Effector CD8-positive, alpha-beta T cell (primary cell): ENCODE measurements around the gene CRKL.

Source experiments
- DNase-seq: peaks from one replicate; lab custom pipeline; 2025; lab: John Stamatoyannopoulos, UW

Gene CRKL

DNA sequence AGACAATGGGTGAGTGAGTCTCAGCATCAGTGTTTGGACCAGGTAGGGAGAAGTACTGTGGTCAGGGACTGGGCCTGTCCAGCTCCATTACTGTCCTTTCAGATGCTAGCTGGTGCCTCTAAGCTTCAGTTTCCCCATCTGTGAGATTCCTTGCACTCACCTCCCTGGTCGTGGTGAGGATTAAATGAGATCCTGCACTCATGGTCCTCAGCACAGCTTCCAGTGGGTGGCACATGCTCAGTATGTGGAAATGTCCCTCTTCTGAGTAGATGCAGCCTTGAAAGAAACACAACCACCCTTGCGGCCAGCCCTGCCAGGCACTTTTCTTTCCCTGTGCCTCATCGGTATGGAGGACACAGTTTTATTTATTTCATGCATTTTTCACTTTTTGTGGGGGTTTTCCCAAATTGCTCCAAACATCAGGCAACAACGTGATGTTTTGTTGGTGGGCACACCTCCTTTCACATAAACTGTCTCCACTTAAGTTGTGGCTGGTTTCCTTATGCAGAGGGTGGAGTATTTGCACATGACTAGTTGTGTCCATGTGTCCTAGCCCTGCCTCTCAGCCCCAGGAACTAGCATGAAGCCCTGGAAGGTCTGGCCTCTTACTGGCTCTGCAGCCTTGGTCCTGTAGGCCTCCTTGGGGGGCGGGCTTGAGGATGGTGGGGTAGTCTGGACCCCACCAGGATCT, 66.0 kb downstream of the CRKL start:
- no peak for DNase-seq

GRCh38 chr22:20985720-20986119, 68.5 kb downstream of the CRKL start:
- no peak for DNase-seq

DNA sequence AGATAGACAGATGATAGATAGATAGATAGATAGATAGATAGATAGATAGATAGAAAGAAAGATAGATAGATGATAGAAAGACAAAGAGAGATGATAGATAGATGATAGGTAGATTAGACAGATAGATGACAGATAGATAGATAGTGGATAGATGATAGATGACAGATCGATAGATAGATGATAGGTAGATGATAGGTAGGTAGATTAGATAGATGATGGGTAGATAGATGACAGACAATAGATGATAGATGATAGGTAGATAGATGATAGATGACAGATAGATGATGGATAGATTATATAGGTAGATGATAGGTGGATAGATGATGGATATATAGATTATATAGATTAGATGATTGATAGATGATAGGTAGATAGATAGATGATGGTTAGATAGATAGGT, 69.2 kb downstream of the CRKL start:
- DNase-seq: no peak

DNA sequence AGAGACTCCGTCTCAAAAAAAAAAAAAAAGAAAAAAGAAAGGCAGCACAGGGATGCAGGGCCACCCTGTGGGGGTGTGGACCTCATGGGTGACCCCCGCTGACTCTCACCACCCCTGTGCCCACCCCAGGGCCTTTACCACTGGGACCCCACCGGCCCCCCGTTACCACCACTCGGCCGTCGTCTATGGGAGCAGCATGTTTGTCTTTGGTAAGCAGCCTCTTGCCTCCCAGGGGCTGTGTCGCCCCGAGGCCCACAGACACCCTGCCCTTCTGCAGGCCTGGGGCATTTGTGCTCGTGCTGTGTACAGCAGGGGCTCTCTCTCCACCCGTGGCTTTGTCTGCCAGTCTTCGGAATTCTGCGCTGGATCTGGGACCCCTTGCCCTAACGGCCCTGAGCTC, 70.2 kb downstream of the CRKL start:
- DNase-seq: no peak

DNA sequence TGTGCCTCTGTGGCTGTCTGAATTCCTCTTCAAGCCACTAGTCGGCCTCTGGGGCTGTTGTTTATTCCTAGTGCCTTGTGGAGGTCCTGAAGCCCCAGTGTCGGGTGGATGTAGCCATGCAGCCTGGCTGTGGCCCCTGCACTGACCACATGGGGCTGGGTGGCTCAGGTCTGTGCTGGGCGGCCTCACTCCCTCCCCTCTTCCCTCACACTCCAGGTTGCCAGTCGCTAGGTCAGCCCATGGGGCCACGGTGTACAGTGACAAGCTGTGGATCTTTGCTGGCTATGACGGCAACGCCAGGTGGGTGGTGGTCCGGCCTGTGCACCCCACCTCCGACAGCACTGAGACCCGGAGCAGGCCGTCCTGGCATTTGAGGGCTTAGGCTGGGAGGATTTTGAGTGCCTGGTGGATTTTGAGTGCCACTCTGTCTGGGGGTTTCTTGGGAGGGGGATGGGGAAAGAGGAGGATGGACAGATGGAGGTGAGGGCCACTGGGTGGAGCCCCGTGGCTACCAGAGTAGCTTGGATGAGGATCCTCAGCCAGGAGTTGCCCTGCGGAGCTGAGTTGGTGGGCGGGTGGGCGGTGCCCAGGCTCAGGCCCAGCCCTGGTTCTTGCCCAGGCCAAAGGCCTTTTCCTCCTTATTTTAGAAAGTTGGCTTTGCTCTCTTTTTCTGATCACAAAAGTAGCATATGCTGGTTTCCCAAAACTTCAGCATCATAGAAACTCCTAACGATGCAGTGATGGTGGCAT, 71.5 kb downstream of the CRKL start:
- no peak for DNase-seq

GRCh38 chr22:20989323-20990138, 72.3 kb downstream of the CRKL start:
- no peak for DNase-seq

- DNase-seq: no peak
These were observed 73.3 kb downstream of the CRKL start for GRCh38 chr22:20990184-20991180.

DNA sequence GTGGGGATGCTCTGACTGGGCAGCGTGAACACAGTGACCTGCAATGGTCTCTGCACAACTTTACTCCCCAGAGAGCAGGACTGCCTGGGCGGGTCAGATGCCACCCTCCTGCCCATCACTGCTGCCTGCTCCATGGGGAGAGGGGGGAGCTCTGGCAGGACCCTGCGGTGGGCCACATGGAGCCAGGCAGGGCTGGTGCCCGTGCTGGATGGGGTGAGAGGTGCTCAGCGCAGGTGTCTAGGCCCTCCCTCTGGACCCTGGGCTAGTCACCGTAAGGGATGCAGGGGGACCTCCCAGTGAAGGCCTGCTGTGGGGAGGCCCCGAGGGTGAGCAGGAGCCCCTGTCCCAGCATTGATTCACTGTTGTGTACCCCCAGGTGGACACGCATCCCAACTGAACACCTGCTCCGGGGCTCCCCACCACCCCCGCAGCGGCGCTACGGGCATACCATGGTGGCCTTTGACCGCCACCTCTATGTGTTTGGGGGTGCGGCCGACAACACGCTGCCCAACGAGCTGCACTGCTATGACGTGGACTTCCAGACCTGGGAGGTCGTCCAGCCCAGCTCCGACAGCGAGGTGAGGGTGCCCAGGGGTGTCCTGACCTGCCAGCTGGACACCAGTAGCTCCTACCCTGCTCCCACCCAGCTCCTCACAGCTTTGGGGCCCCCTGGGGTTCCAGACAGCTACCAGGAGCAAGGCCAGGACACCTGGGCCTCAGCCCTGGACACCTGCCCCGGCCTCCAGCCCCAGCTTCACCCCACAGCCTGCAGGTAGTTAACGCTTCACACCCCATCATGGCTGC, 74.2 kb downstream of the CRKL start:
- no peak for DNase-seq

DNA sequence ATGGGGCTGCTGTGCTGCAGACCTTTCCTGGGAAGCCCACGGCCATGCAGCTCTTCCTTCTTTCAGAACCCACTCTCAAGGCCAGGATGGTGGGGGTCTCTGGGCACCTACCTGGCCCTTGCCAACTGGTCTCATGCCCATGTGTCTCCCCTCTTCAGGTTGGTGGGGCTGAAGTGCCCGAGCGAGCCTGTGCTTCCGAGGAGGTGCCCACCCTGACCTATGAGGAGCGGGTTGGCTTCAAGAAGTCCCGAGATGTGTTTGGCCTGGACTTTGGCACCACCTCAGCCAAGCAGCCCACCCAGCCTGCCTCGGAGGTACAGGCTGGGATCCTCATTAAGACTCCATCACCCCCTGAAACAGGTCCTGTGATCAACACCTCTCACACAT, 74.8 kb downstream of the CRKL start:
- no peak for DNase-seq

DNA sequence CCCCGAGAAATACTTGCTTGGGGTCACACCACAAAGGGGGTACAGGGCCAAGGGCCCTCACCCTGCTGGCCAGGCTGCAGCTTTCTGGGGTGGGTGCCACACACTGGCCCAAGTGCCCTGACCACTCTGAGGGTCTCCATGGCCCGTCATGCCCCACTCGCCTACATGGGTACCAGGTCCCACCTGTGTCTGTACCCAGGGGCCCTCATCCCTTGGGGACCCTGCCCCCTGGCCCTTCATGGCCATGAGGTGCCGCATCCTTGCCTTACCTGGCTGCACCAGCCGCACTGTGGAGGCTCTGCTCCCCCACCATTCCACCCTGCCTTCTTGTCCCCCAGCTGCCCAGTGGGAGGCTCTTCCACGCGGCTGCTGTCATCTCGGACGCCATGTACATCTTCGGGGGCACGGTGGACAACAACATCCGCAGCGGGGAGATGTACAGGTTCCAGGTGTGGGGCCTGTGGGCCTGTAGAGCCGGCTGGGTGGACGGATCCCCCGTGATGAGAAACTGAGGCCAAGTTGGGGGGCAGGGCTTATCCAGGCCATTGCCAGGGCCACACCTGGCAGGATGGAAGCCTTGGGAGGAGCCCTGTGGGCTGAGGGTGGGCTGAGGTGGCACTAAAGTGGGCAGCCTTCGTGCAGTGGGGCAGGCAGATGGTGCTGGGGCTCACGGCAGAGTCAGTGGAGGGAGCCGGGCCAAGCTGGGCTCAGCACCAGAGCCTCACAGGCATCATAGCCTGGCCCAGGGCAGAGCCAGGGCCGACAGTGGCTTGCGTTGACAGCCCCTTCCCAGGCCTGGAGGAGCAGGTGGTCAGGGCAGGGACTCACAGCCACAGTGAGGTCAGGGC, 75.5 kb downstream of the CRKL start:
- no peak for DNase-seq

- no peak for DNase-seq
These were observed 76.3 kb downstream of the CRKL start for GRCh38 chr22:20993304-20994127.

- DNase-seq: no peak
These were observed 77.1 kb downstream of the CRKL start for GRCh38 chr22:20994128-20994901.

GRCh38 chr22:20994902-20995241, 77.7 kb downstream of the CRKL start:
- DNase-seq: no peak

DNA sequence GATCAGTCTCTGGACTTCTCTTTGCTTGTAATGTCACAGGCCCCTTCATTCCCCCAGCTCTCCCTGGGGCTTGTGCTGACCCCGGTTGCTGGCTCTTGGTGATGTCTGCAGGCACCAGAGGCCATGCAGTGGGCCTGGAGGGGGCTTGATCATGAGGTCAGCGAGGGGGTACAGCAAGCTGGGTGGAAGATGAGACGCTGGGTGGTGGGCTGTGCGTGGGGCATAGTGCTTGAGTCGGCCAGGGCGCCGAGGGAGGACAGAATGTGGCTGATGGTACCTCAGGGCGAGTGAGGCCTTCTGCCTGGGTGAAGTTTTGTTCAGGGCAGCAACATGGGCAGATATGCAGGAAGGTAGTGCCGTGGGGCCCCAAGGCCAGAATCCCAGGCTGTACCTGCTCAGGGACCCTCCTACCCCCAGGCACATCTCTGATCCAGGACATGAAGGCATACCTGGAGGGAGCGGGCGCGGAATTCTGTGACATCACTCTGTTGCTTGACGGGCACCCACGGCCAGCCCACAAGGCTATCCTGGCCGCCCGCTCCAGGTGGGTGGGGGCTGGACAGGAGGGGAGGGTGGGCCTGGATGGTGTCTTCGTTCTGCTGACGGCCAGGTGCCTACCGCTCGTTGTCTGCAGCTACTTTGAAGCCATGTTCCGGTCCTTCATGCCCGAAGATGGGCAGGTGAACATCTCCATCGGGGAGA, 78.3 kb downstream of the CRKL start:
- no peak for DNase-seq

- no peak for DNase-seq
These were observed 78.8 kb downstream of the CRKL start for GRCh38 chr22:20996031-20996410.

- no peak for DNase-seq
These were observed 79.7 kb downstream of the CRKL start for GRCh38 chr22:20996598-20997535.
